NCI-H82 treated with DMSO at 0.1 percent for 48 hours (cell line): ENCODE measurements around the gene APBA2.

Source experiments
- DNase-seq: peaks from one replicate; lab custom pipeline; 2025; ENCODE audit not compliant: unreplicated experiment; lab: John Stamatoyannopoulos, UW

APBA2 gene

DNA sequence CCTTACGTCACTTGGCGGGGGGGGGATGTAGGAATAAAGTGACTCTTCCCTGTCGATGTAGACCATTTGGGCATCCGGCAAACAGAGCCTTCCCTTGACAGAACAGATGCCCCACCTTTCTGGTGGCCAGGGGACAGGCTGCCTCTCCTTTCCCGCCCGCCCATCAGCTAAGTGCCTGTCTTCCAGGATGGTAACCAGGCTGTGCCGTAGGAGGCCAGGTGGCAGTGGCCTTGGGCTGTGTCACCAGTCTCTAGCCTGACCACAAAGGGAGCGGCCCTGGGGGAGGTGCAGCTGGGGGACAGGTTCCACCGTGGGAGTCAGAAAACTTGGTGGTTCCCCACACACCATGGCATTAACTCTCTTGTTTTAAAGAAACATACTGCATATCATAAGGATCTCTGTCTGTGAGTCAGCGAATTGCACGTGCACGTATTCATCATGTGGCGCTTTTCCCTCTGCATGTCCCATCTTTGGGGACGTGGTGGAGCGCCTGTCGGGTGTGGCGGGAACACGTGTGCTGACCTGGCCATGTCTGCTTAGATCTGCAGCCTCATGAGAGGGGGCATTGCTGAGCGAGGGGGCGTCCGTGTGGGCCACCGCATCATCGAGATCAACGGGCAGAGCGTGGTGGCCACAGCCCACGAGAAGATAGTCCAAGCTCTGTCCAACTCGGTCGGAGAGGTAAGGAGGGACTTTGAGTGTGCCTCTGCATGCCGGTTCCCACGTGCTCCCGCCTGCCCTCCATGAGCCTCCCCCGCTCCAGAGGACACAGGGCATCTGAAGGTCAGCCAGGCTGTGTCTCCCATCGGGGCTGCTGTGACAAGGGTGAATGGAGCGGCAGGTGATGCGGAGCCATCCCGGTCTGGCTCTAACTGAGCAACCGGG lies 227.8 kb downstream of the APBA2 start:
- DNase-seq = no peak

DNA sequence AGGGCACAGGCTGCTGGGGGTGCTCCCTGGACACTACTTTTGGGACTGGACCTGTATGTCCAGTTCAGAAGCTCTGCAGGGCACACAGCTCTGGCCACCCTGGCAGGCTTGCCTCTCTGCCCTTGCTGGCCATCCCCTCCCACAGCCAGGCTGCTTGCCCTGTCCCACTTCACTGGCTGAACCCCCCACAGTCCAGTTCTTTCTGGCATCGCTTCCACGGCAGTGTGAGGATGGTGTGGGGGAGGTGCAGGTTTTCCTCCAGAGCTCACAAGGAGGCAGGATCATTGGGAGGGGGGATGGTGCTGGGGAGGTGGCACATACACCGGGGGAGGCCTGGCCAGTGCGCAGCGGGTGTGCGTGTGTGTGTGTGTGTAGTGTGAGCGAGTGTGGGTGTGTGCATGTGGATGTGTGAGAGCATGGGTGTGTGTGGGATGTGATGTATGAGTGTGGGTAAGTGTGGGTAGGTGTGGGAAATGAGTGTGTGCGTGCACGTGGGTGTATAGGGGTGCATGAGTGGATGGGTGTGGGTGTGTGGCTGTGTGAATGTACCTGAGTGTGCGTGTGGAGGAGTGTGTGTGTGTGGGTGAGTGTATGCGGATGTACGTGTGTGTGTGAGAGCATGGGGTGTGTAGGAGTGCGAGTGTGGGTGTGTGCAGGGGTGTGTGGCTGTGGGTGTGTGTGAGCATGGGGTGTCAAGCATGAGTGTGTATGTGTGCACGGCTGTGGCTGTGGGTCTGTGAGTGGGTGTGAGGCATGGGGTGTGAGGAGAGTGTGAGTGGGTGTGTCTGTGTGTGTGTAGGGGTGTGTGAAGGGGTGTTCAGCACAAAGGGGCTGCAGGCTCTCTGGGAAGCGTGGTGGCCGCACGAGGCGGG lies 228.7 kb downstream of the APBA2 start:
- DNase-seq = no peak

DNA sequence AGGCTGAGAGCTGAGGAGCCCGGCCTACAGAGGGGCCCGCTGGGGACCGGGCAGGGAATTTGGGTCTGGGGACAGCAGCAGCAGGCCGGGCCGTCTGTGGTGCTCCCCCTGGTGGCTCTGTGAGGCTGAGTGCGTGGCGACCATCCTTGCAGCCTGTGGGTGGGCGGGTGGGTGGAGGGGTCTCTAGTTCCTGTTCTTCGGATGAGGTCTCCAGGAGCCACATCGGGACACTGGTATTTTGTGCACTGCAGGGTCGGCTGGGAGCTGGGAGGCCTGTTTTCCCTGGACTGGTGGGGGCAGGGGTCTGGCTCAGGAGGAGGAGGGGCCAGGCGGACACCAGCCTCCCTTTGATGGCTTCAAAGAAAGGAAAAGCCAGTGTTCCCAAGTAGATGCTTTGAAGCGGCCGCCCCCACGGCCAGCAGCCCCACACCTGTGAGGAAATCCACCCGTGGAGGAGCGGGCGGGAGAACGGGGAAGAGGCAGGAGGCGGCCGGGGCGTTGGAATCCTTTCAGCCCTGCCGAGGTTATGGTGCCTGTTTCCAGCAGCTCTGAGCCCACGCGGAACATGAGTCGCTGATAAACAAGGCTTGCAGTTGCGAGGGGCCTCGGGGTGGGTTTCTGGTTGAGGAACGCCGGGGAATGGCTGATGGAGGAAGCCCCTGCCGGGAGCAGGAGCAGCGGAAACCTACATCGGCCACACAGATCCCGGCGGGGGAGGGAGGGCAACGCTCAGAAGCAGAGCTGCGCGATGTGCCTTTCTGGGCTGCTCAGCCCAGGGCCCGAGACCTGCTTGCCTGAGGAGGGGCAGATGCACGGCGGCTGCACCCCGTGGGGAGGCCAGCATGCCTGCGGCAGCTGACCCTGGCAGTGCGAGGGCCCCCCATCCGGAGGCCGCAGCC lies 229.6 kb downstream of the APBA2 start:
- DNase-seq = no peak

DNA sequence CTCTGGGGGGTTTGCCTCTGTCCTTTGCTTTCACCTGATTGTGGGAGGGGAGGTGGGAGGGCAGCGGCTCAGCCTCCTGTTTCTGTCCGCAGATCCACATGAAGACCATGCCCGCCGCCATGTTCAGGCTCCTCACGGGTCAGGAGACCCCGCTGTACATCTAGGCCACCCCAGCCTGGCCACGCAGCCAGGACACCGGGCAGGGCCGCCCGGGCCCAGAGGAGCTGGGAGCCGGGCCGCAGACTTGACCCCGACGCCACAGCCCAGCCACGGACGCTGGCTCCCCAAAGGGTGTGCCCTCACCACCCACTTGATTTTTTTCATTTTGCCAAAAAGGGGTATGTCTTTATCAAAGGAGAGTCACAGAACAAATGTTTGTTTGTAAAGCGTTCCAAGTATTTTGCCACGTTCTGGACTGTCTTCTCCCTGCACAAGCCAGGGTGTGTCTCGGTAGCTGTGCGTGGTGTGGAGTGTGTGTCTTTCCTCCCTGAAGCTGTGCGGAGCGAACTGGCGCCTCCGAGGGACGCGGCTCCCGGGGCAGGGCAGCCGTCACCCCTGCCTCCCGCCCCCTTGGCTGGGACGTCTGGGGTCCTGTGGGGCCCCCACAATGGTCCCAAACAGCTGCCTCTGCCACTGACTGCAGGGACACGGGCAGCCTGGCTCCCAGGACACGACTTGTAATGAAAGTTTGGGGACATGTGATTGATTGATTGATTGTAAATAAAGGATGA lies 231.4 kb downstream of the APBA2 start:
- DNase-seq = no peak

DNA sequence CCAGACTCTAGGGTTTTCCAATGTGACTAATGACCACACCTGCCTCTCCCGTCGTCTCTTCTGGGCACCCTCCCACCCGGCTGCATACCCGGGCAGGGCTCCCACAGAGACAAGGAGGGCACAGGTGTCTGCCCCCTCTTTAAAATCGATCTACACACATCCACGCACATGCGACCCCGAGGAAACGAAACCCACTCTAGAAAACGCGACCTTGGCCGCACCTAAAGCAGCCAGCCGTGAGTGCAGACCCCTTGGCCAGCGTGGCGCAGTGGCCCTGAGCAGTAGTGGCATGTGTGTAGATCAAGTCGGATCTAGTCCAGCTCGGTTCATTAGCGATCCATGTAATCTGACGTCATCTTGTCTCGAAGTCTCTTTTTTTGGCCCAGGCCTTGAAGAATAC lies 232.0 kb downstream of the APBA2 start:
- DNase-seq = no peak

DNA sequence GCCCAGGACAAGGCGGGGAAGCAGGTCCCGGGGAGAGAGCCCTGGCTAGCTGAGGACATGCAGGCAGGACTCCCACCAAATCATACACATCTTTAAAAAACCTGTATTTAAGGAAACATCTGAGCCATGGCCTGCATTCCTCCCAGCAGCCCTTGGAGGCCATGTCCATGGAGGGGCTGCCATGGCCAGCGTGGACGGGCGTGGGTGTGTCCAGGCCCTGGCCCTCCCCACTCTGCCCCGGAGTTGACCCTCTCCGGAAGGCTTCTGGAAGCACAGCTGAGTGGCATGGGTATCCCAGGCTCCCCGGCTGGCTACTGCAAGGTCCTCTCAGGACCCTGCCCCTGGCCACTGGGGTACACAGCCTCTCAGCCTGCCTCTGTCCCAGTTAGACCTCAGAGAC lies 234.1 kb downstream of the APBA2 start:
- no peak for DNase-seq

DNA sequence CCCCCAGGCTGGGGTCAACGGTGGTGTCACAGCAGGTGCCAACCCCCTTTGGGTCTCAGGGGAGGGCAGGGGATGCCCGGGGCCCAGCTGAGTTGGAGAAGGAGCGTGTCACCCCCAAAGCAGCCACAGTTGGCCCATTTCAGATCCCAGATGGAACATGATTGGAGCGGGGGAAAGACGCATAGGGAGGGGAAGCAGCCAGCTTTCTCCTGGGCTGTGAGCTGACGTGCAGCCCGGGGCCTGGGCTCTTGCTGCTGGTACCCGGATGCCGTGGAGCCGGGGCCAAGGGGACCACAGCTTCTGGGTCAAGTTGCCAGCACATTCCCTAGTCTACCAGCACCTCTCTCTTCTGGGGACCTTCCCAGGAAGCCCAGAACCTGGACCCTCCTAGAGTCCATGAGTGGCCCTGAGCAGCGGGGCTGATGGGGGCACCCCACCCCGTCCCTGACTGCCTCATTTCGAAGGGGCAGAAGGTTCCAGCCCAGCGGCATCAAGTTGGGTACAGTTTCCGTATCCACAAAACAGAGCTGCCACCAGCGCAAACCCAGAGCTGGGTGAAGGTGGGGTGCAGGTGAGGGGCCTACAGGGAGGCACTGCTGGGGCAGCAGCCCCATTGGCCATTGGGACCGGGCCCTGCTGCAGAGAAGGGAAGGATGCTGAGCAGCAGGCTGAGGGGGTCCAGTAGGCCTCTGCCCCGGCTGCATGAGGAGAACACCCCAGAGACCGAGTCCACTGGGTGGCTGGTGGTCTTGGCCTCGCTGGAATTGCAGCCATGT lies 235.0 kb downstream of the APBA2 start:
- no peak for DNase-seq

DNA sequence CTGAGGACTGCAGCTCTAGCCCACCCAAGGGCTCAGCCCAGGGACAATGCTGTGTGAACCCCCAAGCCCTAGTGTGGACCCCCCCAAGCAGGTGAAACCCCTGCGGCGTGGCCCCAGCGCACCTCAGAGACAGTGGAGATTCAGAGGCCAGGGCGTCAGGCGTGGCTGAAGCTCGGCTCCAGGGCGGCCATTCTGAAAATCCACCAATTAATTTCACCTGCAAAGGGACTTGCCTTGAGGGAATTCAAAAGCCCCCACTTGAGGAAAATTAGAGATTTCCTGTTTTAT lies 235.5 kb downstream of the APBA2 start:
- DNase-seq = no peak

DNA sequence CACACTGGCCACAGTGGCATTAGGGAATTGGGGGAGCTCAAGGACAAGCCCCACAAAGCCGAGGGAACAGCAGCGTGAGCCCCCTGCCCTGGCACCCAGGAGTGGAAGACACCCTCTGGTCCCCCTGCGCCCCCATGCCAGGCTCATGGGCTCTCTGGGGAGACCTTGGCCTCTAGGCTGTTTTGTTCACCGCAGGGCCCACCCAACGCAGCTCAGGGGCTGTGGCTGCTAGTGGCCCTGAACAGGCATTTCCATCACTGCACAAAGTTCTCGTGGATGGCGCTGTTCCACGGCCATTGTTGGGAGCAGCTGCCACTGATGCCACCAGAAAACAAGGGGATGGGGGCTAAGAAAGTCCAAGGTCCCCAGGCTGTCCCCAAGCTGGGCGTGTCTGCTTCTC lies 236.1 kb downstream of the APBA2 start:
- no peak for DNase-seq

DNA sequence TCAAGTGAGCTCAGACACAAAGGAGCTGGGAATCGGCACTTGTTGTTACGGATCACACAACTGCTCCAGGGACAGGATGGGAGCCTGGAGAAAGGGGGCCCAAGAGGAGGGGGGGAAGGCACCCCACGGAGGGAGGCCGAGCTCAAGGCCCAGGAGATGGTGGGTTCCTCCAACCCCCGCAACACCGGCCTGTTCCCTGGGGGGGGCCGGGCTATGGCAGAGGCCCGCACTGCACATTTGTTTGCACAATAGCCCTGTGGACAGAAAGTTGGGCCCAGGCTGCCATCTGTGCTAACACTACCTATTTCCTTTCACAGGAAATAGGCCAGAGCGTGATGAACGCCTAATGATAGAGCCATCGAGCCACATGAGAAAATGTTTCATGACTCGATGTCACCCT lies 236.7 kb downstream of the APBA2 start:
- DNase-seq = no peak

DNA sequence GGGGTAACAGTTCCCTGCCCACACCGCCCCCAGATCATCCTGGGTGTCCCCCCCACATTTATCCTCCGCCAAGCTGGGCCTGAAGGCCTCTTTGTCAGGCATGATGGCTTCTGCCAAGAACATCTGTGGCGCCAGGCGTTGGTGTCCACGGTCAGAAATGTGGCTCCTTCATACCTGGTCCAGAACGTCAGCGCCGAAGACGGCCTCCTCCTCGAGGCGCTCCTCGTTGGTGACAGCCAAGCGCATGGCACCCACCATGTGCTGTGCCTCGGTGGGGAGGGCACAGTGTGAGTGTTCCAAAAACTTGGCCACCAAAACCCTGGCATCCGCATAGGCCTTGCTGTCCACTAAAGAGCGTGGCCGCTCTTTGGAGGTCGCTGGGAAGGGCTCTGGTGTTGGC lies 237.4 kb downstream of the APBA2 start:
- DNase-seq = no peak

DNA sequence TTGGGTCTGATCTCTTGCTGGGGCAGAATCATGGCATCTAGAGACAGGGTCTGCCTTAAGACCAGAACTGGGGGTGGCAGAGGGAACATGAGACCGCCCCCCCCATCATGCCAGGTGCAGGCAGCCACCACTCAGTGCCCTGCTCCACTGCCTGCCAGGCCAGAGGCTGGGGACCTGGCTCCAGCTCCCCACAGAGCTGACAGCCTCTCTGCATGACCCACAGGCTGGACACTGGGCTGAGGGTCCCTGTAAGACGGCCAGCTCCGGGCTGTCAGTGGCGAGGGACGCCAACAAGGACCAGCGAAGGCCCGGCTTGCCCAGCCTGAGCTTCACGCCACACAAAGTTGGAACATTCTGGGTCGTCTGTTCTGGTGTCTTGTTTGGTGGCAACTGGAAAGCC lies 238.2 kb downstream of the APBA2 start:
- no peak for DNase-seq

DNA sequence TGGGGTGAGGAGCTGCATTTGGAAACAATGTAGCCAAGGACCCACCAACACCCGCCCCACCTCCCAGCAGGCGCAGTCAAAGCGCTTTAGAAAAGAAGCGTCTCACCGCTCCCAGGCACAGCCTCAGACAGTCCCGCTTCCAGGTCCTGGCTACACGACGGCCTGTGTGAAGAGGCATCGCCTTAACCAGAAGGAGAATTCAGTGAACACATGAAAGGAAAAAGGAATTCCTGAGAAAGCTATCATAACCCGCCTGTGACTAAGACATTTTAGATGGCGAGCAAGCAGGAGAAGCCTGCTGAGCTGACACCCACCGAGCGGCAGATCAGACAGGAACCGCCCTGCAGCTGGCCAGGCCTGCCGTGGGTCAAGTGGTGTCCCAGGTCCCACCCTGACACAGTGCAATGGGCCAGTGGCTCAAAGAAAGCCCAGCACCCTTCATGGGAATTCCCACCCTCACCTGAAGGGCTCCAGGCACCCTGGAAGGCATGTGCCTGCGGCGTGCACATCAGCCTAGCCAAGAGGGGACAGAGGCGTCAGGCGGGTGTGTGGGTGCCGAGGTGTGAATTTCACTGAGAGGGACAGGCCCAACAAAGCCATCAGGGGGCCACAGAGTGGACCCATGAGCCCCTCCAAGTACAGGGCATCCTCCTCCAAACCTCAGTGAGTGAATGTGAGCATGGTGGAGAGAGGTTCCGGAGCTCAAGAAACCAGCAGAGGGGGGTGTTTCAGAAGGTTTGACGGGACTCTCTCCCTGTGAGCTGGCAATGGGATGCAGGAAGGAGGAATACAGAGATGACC lies 239.0 kb downstream of the APBA2 start:
- DNase-seq = no peak

DNA sequence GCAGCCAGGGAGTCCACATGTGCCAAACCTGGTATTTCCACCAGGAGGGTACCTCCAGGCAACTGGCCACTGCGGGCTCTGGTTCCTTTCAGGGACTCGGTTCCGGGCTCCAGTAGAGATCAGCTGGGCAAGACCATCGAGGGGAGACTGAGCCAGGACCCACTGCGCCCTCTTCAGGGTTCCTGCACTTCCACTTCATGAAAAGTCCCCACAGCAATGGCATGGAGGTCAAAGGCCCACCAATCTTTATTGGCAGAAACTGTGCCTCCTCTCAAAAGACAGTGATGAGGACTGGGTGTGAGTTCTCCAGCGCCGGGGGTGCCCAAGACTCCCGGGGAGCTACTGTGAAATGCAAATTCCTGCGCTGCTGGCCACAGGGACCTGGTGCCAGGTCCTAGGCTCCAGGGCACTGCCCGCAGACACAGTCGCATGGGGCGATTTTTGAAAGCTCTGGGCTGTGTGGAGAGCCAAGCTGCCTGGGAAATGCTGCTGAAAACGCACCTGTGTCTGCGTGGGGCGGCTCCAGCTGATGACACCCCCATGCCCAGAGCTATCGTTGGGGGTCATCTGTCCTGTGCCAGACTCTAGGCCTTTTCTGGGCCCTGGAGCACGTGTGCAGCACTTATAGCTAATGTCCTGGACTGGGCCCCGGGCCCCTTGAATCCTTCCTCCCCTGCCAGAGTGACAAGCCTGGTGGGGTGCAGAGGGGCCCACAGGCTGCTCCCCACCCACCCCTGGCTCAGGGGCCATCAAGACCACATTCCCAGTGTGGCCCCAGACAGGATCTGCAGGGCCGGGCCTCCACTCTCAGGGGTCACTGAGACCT lies 239.8 kb downstream of the APBA2 start:
- no peak for DNase-seq

DNA sequence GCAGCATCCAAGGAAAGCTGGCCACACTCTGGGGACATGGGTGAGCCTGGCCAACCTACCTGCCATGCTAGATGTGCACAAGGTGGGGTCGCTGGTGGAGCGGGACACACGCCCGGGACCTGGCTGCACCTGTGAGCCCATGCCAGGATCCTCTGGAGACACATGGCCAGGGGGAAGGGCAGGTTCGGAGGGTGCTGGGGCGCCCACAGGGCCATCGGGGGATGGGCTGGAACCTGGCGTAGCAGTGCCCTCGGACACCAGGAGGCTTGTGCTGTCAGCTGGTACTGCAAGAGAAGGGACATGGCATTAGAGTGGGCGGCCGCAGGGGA lies 240.4 kb downstream of the APBA2 start:
- no peak for DNase-seq

DNA sequence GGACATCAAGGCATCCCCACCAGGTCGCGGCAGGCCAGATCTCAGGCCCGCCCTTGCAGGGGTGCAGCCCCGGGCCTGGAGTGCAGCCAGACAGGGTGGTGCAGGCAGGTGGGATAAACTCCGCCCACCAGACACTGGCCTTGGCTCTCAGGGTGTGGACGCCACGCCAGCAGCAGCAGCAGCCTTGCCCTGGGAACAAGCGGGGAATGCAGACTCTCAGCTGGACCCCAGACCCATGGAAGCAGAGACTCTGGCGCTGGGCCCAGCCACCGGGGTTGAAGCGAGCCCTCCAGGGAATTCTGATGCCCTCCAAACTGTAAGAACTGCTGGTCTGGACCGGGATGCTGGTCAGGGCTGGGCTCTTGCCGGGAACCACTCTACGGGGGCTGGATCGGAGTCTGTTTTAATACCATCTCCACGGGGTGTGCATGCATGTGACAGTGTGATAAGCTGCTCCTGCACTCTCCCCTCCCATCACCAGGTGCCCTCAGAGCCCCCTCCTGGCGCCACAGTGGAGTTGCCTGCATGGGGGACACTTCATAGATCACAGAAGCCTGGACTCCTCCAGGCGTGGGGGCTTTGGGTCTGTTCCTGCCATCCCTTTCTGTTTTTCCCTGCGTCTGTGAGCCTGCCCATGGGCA lies 241.2 kb downstream of the APBA2 start:
- DNase-seq = no peak

DNA sequence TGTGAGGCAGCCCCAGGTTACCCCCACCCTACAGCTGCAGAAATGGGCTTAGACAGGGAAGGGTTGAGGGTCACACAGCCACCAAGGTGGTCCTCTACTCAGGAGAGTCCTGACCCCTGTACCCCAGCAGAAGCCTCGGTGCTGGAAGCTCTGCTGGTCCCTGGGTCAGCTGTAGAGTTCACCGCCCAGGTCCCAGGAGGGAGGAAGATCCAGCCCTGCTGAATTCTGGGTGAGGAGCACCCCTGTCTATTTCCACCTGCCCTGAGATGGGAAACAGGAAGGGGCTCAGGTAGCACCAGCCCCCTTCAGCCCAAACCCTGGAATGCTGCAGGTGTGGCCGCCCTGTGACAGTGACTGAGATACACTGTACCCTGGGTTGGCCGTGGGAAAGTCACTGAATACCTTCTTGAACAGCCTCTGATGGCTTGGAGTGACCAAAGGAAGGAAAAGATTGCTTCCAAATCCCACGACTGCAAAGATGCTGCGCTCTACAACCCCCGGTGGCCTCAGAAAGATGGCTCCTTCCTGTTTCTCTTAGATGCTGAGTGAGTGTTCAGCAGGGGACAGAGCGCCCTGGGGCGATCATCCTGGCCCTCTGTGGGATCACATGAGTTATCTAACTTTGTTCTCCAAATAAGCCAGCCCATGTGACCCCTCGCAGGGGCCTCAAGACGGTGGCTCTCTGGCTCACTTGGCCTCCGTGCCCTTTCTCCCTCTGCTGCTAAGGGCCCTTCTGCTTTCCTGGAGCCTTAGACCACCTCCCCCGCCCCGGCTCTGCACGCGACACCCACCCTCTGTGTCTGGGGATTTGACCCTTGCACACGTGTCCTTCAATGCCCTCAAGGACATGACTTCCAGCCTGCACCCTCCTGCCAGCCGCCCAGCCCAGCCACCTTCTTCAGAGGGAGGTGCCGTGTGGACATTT lies 242.0 kb downstream of the APBA2 start:
- no peak for DNase-seq
